ENCODE results near the gene DNAJC27. TPM values are rescaled to one million over a fixed set of nuclear protein-coding genes. Genes with fewer than 3 reads are reported as not detected.
A peak's percentile ranks its signal among the peaks of the same experiment; 100 is the strongest.

The DNAJC27 gene
- total and polyA plus RNA-seq, 2 of the 13 experiments (the other 11 are each of a cell fraction or from before 2014, with no cell fraction given), result 3.1 to 3.7 TPM

GRCh38 chr2:24971536-24972314, at the start of gene DNAJC27 (continued):
- TF ChIP-seq ZNF557 (CRISPR knock-in tag; IDR thresholded peaks at IDR 0.05), result no peak
- no peak for TF ChIP-seq SRSF1 (optimal IDR thresholded peaks at IDR 0.05; ENCODE audit: low read depth, low read length)
- TF ChIP-seq, protein P1, sequence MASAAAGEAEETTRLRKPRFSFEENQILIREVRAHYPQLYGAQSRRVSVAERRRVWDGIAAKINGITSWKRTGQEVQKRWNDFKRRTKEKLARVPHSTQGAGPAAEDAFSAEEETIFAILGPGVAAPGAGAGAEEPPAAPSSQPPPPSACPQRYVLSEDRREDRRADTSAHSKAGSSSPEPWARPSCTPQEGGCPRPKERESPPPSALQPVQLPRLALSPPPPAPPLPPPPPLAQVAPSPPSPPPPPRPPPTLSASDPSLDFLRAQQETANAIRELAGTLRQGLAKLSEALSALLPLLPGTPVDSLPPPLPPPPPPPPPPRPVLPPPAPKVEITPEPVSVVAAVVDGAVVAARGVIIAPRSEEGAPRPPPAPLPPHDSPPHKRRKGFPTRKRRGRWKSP (CRISPR knock-in tag; IDR thresholded peaks at IDR 0.05), result peak; percentile 50; the same call in 1 of the 2 replicates
- TF ChIP-seq, protein P2, sequence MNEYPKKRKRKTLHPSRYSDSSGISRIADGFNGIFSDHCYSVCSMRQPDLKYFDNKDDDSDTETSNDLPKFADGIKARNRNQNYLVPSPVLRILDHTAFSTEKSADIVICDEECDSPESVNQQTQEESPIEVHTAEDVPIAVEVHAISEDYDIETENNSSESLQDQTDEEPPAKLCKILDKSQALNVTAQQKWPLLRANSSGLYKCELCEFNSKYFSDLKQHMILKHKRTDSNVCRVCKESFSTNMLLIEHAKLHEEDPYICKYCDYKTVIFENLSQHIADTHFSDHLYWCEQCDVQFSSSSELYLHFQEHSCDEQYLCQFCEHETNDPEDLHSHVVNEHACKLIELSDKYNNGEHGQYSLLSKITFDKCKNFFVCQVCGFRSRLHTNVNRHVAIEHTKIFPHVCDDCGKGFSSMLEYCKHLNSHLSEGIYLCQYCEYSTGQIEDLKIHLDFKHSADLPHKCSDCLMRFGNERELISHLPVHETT (CRISPR knock-in tag; conservative IDR thresholded peaks at IDR 0.05), result peak; percentile 75; the same call in 1 of the 2 replicates
- TF ChIP-seq MZF1 (CRISPR knock-in tag; IDR thresholded peaks at IDR 0.05; ENCODE audit: borderline replicate concordance), result 0 out of 2 replicates have a peak, but pooled peaks have one; percentile 87
- TF ChIP-seq RFX1 (IDR thresholded peaks at IDR 0.05), result peak; percentile 86
- 0 out of 2 replicates have a peak, but pooled peaks have one; percentile 56 for TF ChIP-seq ZNF749 (CRISPR knock-in tag; IDR thresholded peaks at IDR 0.05; ENCODE audit: borderline replicate concordance)
- TF ChIP-seq SNAPC4 (CRISPR knock-in tag; IDR thresholded peaks at IDR 0.05), result peak; percentile 63; the same call in 1 of the 2 replicates
- peak; percentile 57 for TF ChIP-seq ZNF704 (CRISPR knock-in tag; IDR thresholded peaks at IDR 0.05; ENCODE audit: borderline replicate concordance)
- TF ChIP-seq SNAPC2 (CRISPR knock-in tag; IDR thresholded peaks at IDR 0.05), result 0 out of 2 replicates have a peak, but pooled peaks have one; percentile 13
- TF ChIP-seq, protein P3, sequence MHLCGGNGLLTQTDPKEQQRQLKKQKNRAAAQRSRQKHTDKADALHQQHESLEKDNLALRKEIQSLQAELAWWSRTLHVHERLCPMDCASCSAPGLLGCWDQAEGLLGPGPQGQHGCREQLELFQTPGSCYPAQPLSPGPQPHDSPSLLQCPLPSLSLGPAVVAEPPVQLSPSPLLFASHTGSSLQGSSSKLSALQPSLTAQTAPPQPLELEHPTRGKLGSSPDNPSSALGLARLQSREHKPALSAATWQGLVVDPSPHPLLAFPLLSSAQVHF (CRISPR knock-in tag; IDR thresholded peaks at IDR 0.05), result no peak; the same call in 1 of the 2 replicates
- no peak; the same call in 1 of the 2 replicates for TF ChIP-seq ZNF563 (CRISPR knock-in tag; IDR thresholded peaks at IDR 0.05)
- TF ChIP-seq TEAD2 (CRISPR knock-in tag; IDR thresholded peaks at IDR 0.05), result no peak
- peak; percentile 49 for TF ChIP-seq ZBTB46 (CRISPR knock-in tag; IDR thresholded peaks at IDR 0.05; ENCODE audit: borderline replicate concordance)
- TF ChIP-seq ZNF430 (CRISPR knock-in tag; IDR thresholded peaks at IDR 0.05), result peak; percentile 97
